ENCODE results near the gene CRB1.

Gene CRB1

GRCh38 chr1:197304638-197305200 lies 36.7 kb downstream of the CRB1 start:
- no peak for DNase-seq (ENCODE audit: low read depth)

- no peak for DNase-seq (ENCODE audit: low read depth)
Measured at GRCh38 chr1:197305925-197306324, 37.9 kb downstream of the CRB1 start.

GRCh38 chr1:197306381-197307062 lies 38.5 kb downstream of the CRB1 start:
- no peak for DNase-seq (ENCODE audit: low read depth)

- no peak for DNase-seq (ENCODE audit: low read depth)
Measured at GRCh38 chr1:197307136-197307535, 39.1 kb downstream of the CRB1 start.

- DNase-seq (ENCODE audit: low read depth): no peak
Measured at GRCh38 chr1:197307551-197307950, 39.5 kb downstream of the CRB1 start.

- DNase-seq (ENCODE audit: low read depth): no peak
Measured at GRCh38 chr1:197311081-197311480, 43.0 kb downstream of the CRB1 start.

- DNase-seq (ENCODE audit: low read depth): no peak
Measured at GRCh38 chr1:197312163-197312562, 44.1 kb downstream of the CRB1 start.

- DNase-seq (ENCODE audit: low read depth): no peak
Measured at GRCh38 chr1:197313713-197314112, 45.7 kb downstream of the CRB1 start.

GRCh38 chr1:197314682-197315081 lies 46.6 kb downstream of the CRB1 start:
- no peak for DNase-seq (ENCODE audit: low read depth)

GRCh38 chr1:197319631-197320030 lies 51.6 kb downstream of the CRB1 start:
- no peak for DNase-seq (ENCODE audit: low read depth)

- DNase-seq (ENCODE audit: low read depth): no peak
Measured at GRCh38 chr1:197320991-197321531, 53.0 kb downstream of the CRB1 start.

GRCh38 chr1:197321811-197322210 lies 53.8 kb downstream of the CRB1 start:
- DNase-seq (ENCODE audit: low read depth): no peak

GRCh38 chr1:197327776-197328364 lies 59.8 kb downstream of the CRB1 start:
- no peak for DNase-seq (ENCODE audit: low read depth)

- no peak for DNase-seq (ENCODE audit: low read depth)
Measured at GRCh38 chr1:197330213-197330612, 62.2 kb downstream of the CRB1 start.

GRCh38 chr1:197331565-197331964 lies 63.5 kb downstream of the CRB1 start:
- no peak for DNase-seq (ENCODE audit: low read depth)

- no peak for DNase-seq (ENCODE audit: low read depth)
Measured at GRCh38 chr1:197333041-197333440, 65.0 kb downstream of the CRB1 start.

GRCh38 chr1:197336571-197336970 lies 68.5 kb downstream of the CRB1 start:
- no peak for DNase-seq (ENCODE audit: low read depth)

- DNase-seq (ENCODE audit: low read depth): no peak
Measured at GRCh38 chr1:197339106-197340060, 71.3 kb downstream of the CRB1 start.

GRCh38 chr1:197341626-197342025 lies 73.6 kb downstream of the CRB1 start:
- no peak for DNase-seq (ENCODE audit: low read depth)

- DNase-seq (ENCODE audit: low read depth): no peak
Measured at GRCh38 chr1:197342044-197342565, 74.1 kb downstream of the CRB1 start.

- DNase-seq (ENCODE audit: low read depth): no peak
Measured at GRCh38 chr1:197342669-197343068, 74.6 kb downstream of the CRB1 start.

- no peak for DNase-seq (ENCODE audit: low read depth)
Measured at GRCh38 chr1:197343663-197344273, 75.7 kb downstream of the CRB1 start.

All from stimulated activated CD8-positive, alpha-beta memory T cell treated with anti-CD3 and anti-CD28 coated beads, Interleukin-7, amount 100 ng/mL, for 24 hours (primary cell).